Loucy (cell line): Measurements from ENCODE around the gene OR52E6.

Experiments
- EZH2phosphoT487 ChIP-seq: fragments of 200-600 bp; IDR thresholded peaks from 2 replicates; pipeline ENCODE4 v1.6.1; 2018; ENCODE audit warnings: antibody characterized with exemption, mild to moderate bottlenecking, moderate library complexity, borderline replicate concordance
- TF ChIP-seq, protein P1 (sequence below): fragments of 200-600 bp; sonication (generic); conservative IDR thresholded peaks from 2 replicates; pipeline ENCODE4 v1.5.1; 2014; ENCODE audit warnings: mild to moderate bottlenecking, antibody characterized with exemption, low read length

GRCh38 chr11:5865826-5866225 is 24.1 kb upstream of the OR52E6 start:
- TF ChIP-seq, protein P1, sequence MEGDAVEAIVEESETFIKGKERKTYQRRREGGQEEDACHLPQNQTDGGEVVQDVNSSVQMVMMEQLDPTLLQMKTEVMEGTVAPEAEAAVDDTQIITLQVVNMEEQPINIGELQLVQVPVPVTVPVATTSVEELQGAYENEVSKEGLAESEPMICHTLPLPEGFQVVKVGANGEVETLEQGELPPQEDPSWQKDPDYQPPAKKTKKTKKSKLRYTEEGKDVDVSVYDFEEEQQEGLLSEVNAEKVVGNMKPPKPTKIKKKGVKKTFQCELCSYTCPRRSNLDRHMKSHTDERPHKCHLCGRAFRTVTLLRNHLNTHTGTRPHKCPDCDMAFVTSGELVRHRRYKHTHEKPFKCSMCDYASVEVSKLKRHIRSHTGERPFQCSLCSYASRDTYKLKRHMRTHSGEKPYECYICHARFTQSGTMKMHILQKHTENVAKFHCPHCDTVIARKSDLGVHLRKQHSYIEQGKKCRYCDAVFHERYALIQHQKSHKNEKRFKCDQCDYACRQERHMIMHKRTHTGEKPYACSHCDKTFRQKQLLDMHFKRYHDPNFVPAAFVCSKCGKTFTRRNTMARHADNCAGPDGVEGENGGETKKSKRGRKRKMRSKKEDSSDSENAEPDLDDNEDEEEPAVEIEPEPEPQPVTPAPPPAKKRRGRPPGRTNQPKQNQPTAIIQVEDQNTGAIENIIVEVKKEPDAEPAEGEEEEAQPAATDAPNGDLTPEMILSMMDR, result no peak
- TF ChIP-seq EZH2phosphoT487, result no peak
